Endothelial cell of umbilical vein (primary cell): ENCODE measurements around the gene TSHZ3. TPM values are rescaled to one million over a fixed set of nuclear protein-coding genes. Genes with fewer than 3 reads are reported as not detected.

ENCODE experiments used
- BruUV-seq: library from RNA; stranded (reverse); fragments of 400-500 nt; replicated peaks from 2 replicates; lab custom pipeline; 2021; lab: Mats Ljungman, UMichigan
- CTCF ChIA-PET: fragments of 300-600, 350-600 bp; sonication (Branson Sonifier 250); formaldehyde crosslinking; loops from one replicate; lab custom pipeline; 2021; ENCODE audit warnings: antibody characterized with exemption, inconsistent platforms; lab: Charles Lee
- POLR2A ChIA-PET: fragments of 300-600, 350-600 bp; sonication (Branson Sonifier 250); formaldehyde crosslinking; loops from one replicate; lab custom pipeline; 2021; ENCODE audit warnings: antibody characterized with exemption, inconsistent platforms; lab: Charles Lee
- DNase-seq: peaks from one replicate; pipeline ENCODE4 v3.0.0-alpha.2; 2011; ENCODE audit warnings: low read depth, low spot score
- FAIRE-seq: peaks from 2 replicates; lab custom pipeline; 2011; peaks lifted over from hg19 to GRCh38; lab: Jason Lieb, UNC
- H2AFZ ChIP-seq: 2 replicates; pipeline ENCODE4 v1.6.0; 2012; ENCODE audit warnings: low read depth, low read length, control low read depth, inconsistent platforms
- H3K27ac ChIP-seq: 2 replicates; pipeline ENCODE4 v1.5.1; 2011; ENCODE audit warnings: low read depth, mild to moderate bottlenecking, control low read depth, low read length, moderate library complexity; ENCODE audit not compliant: insufficient read depth
- H3K27me3 ChIP-seq, 2 experiments: 2 replicates each; pipeline versions ENCODE4 v1.6.0 to v1.6.1; 2011; ENCODE audit warnings: low read length in 2 of 2, mixed read lengths in 1 of 2; ENCODE audit not compliant: control insufficient read depth in 2 of 2, insufficient read depth in 2 of 2
- H3K36me3 ChIP-seq, 2 experiments: 2 replicates in 1 of 2; 3 replicates in 1 of 2; pipeline ENCODE4 v1.5.1; 2011; ENCODE audit warnings: low read length in 2 of 2, mild to moderate bottlenecking in 1 of 2, moderate library complexity in 1 of 2; ENCODE audit not compliant: control insufficient read depth in 2 of 2, insufficient read depth in 2 of 2; ENCODE audit errors: extremely low read depth in 1 of 2
- H3K4me1 ChIP-seq: 3 replicates; pipeline ENCODE4 v1.5.1; 2011; ENCODE audit warnings: mild to moderate bottlenecking, low read length; ENCODE audit not compliant: control insufficient read depth, insufficient read depth; ENCODE audit errors: extremely low read depth
- H3K4me2 ChIP-seq: 2 replicates; pipeline ENCODE4 v1.6.1; 2011; ENCODE audit warnings: low read length, control low read depth, mixed read lengths; ENCODE audit not compliant: insufficient read depth
- H3K4me3 ChIP-seq, 3 experiments: fragments of 200-600 bp in 1 of 3; sonication (generic), shearing (Covaris generic) in 1 of 3; replicated peaks in 1 of 3; 2 replicates each; pipeline ENCODE4 v1.5.1; 2011 to 2016; ENCODE audit warnings: control low read depth in 3 of 3, low read length in 3 of 3, mild to moderate bottlenecking in 2 of 3, inconsistent platforms in 1 of 3, low read depth in 1 of 3, moderate library complexity in 1 of 3; ENCODE audit not compliant: insufficient read depth in 1 of 3
- H3K79me2 ChIP-seq: 2 replicates; pipeline ENCODE4 v1.6.0; 2012; ENCODE audit warnings: low read length, inconsistent platforms; ENCODE audit not compliant: control insufficient read depth, insufficient read depth
- H3K9ac ChIP-seq: replicated peaks from 2 replicates; pipeline ENCODE3; 2011; ENCODE audit warnings: low read length, control low read depth; ENCODE audit not compliant: insufficient read depth; ENCODE audit errors: extremely low read depth
- H3K9me1 ChIP-seq: replicated peaks from 3 replicates; pipeline ENCODE4 v1.6.0; 2011; ENCODE audit warnings: mild to moderate bottlenecking, low read length; ENCODE audit not compliant: control insufficient read depth, insufficient read depth; ENCODE audit errors: extremely low read depth
- H3K9me3 ChIP-seq: replicated peaks from 2 replicates; pipeline ENCODE4 v1.5.1; 2012; ENCODE audit warnings: low read length, inconsistent platforms; ENCODE audit not compliant: control insufficient read depth, insufficient read depth
- H4K20me1 ChIP-seq: replicated peaks from 2 replicates; pipeline ENCODE3; 2011; ENCODE audit warnings: mild to moderate bottlenecking, low read length; ENCODE audit not compliant: control insufficient read depth, insufficient read depth; ENCODE audit errors: extremely low read depth
- CTCF ChIP-seq, 2 donors: IDR thresholded peaks; 1 replicate in 1 of 2; 2 replicates in 1 of 2; pipeline ENCODE4 v1.5.1; 2011; ENCODE audit warnings: low read length in 2 of 2, mild to moderate bottlenecking in 2 of 2, moderate library complexity in 2 of 2, control low read depth in 1 of 2, inconsistent platforms in 1 of 2, low read depth in 1 of 2; ENCODE audit not compliant: insufficient read depth in 1 of 2; ENCODE audit errors: extremely low read depth in 1 of 2
- EZH2 ChIP-seq: IDR thresholded peaks from 2 replicates; pipeline ENCODE4 v1.6.1; 2012; ENCODE audit warnings: borderline replicate concordance, low read depth, mild to moderate bottlenecking, moderate library complexity, low read length, inconsistent platforms; ENCODE audit not compliant: severe bottlenecking
- FOS ChIP-seq: IDR thresholded peaks from 2 replicates; pipeline ENCODE4 v1.6.1; 2011; ENCODE audit warnings: mild to moderate bottlenecking, low read length, moderate library complexity, borderline replicate concordance; ENCODE audit not compliant: insufficient read depth
- GATA2 ChIP-seq: IDR thresholded peaks from 2 replicates; pipeline ENCODE4 v1.7.0; 2011; ENCODE audit warnings: low read depth, mild to moderate bottlenecking, moderate library complexity, mixed read lengths, low read length; ENCODE audit not compliant: insufficient read length, insufficient read depth
- JUN ChIP-seq: IDR thresholded peaks from 2 replicates; pipeline ENCODE4 v1.6.1; 2011; ENCODE audit warnings: borderline replicate concordance, low read depth; ENCODE audit not compliant: insufficient read length, insufficient read depth
- MAX ChIP-seq: IDR thresholded peaks from 2 replicates; pipeline ENCODE4 v1.6.1; 2011; ENCODE audit not compliant: insufficient read depth, insufficient read length
- MYC ChIP-seq: IDR thresholded peaks from one replicate; pipeline ENCODE4 v1.6.1; 2011; ENCODE audit warnings: mild to moderate bottlenecking, low read depth, low read length
- POLR2A ChIP-seq: IDR thresholded peaks from 2 replicates; pipeline ENCODE4 v1.6.1; 2012; ENCODE audit warnings: low read depth, mild to moderate bottlenecking, control low read depth, low read length
- POLR2AphosphoS5 ChIP-seq: IDR thresholded peaks from 2 replicates; pipeline ENCODE4 v1.6.1; 2012; ENCODE audit warnings: low read depth, mild to moderate bottlenecking, control low read depth, low read length, moderate library complexity; ENCODE audit not compliant: insufficient read depth
- dilution Hi-C: fragments of 300-500 bp; cut with MboI; formaldehyde crosslinking; loops from one replicate; pipeline ENCODE4 v1.15.0; 2019; ENCODE audit warnings: low sequenced_read_pairs; ENCODE audit not compliant: extremely low pct_ligation_motif_present
- intact Hi-C: fragments of 100-400 bp; cut with micrococcal nuclease; formaldehyde crosslinking; loops from one replicate; pipeline ENCODE4 v1.10.0; 2022
- polyA plus RNA-seq, 4 experiments: library from polyadenylated mRNA; depleted of rRNA in 3 of 4; stranded (reverse) in 3 of 4; unstranded in 1 of 4; fragments of >200 nt; gene quantifications; 2 replicates each; pipeline versions ENCODE4 v1.2.1 to v1.2.3, GENCODE V29; 2011 to 2012; ENCODE audit warnings: missing spikeins in 1 of 4
- total RNA-seq: library from RNA; stranded (reverse); gene quantifications from 2 replicates; pipeline ENCODE4 v1.2.3, GENCODE V29; 2021

TSHZ3 gene
- total and polyA plus RNA-seq, 2 donors (not counting 3 experiments of a cell fraction or from before 2014, with no cell fraction given): 1.2 to 6.2 TPM

- Histone ChIP-seq H3K4me2 (no peak overlapping the region), H3K9me3 (no peaks in the 10 kb centered on the region), H3K27ac (no peak overlapping the region), H3K4me1 (no peaks in the 10 kb centered on the region), H3K79me2 (no peaks in the 10 kb centered on the region), H2AFZ (no peak overlapping the region), H3K36me3 (no peaks in the 10 kb centered on the region), H3K27me3 (no peaks in the 10 kb centered on the region), H3K9me1 (no peaks in the 10 kb centered on the region), H4K20me1 (no peaks in the 10 kb centered on the region), H3K9ac (no peak overlapping the region), H3K4me3 (no peak overlapping the region)
- no peak for TF ChIP-seq MAX
- TF ChIP-seq POLR2A: no peak
- no peak for TF ChIP-seq JUN
- no peak for TF ChIP-seq EZH2
- TF ChIP-seq FOS: no peak
- no peak for TF ChIP-seq POLR2AphosphoS5
- TF ChIP-seq CTCF (IDR thresholded peaks at IDR 0.05; ENCODE audit: extremely low read depth in 1 of 2, insufficient read depth in 1 of 2, low read depth in 1 of 2, low read length in 2 of 2): no peak
- no peak for TF ChIP-seq MYC
- TF ChIP-seq GATA2: no peak
- dilution Hi-C loops (no loop called here), intact Hi-C loops (no loop called here)
- DNase-seq (no peak), FAIRE-seq (no peak)
- BruUV-seq: no TSS peak
- ChIA-PET POLR2A (no interaction called here), CTCF (no interaction called here)
These were observed 90.8 kb downstream of the TSHZ3 start for GRCh38 chr19:31258211-31259052.
